ENCODE results near the gene CUBN. TPM values are rescaled to one million over a fixed set of nuclear protein-coding genes. Genes with fewer than 3 reads are reported as not detected.

Gene CUBN
- total RNA-seq, 2 experiments from 2014 or later: 3.2 to 3.7 TPM

- DNase-seq: no peak
- peaks cover 2% of the 10 kb centered on the region for H3K4me1 Mint-ChIP-seq
- no peak overlapping the region for H3K4me3 Mint-ChIP-seq
- no peak overlapping the region for H3K27ac Mint-ChIP-seq
- ATAC-seq (ENCODE audit: low read depth): no peak
- peaks cover 3% of the 10 kb centered on the region for H3K36me3 Mint-ChIP-seq
- POLR2A ChIA-PET: no interaction called here
- H3K27me3 Mint-ChIP-seq: peaks cover 2% of the 10 kb centered on the region
- peaks cover 10% of the 10 kb centered on the region for H3K9me3 Mint-ChIP-seq
Observed at GRCh38 chr10:16975188-16975587, 154.4 kb downstream of the CUBN start.

- Mint-ChIP-seq H3K4me1 (peaks cover 11% of the 10 kb centered on the region), H3K36me3 (no peaks in the 10 kb centered on the region), H3K9me3 (peaks cover 2% of the 10 kb centered on the region), H3K27ac (no peak overlapping the region), H3K4me3 (no peak overlapping the region), H3K27me3 (no peaks in the 10 kb centered on the region)
- DNase-seq: no peak
- ATAC-seq (ENCODE audit: low read depth): no peak
- POLR2A ChIA-PET: no interaction called here
Observed at GRCh38 chr10:16968416-16969041, 161.1 kb downstream of the CUBN start.

- Mint-ChIP-seq H3K27ac (peak overlapping the region; percentile 30), H3K36me3 (no peaks in the 10 kb centered on the region), H3K4me1 (peaks cover 11% of the 10 kb centered on the region), H3K4me3 (no peak overlapping the region), H3K9me3 (peaks cover 2% of the 10 kb centered on the region), H3K27me3 (no peaks in the 10 kb centered on the region)
- DNase-seq (no peak), ATAC-seq (ENCODE audit: low read depth) (no peak)
- POLR2A ChIA-PET: no interaction called here
Observed at GRCh38 chr10:16967866-16968415, 161.7 kb downstream of the CUBN start.

DNA sequence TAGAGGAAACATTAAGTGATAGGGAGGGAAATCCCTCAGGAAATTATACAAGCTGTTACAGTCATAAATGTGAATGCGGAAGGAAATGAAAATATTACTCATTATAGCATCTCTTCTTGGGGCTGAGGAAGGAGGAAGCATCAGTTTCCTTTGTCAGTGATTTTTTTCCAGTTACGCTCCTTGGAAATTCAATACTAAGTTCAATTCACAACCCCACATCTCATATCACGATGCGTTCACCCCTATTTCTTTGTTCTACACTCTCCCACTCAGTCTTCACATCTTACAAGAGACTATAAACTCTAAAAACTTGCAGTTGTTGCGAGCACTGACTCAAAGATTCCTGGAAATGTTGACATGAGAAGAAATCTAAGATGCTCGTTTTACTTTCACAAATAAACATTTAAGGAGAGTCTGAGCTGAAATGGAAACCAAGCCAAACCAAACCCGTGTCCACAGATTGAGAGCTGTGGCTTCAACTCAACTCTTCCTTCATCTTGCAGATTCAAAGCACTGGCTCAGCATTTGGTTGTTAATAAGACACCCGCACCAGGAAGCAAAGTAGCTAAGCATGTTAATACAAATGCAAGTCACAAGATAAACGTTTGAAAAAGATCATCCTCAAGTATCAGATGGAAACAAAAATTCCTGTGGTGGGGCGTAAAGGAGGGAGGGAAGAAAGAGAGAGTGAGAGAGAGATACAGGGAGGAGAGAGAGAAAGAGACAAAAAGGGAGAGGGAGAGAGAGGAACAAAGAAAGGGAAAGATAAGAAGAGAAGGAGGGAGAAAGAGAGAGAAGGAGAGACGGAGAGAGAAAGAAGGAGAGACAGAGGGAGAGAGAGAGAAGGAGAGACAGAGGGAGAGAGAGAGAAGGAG, 162.4 kb downstream of the CUBN start:
- H3K9me3 Mint-ChIP-seq: no peaks in the 10 kb centered on the region
- peak overlapping the region; percentile 30 for H3K27ac Mint-ChIP-seq
- peaks cover 11% of the 10 kb centered on the region for H3K4me1 Mint-ChIP-seq
- ATAC-seq (ENCODE audit: low read depth): no peak
- no peaks in the 10 kb centered on the region for H3K36me3 Mint-ChIP-seq
- no peaks in the 10 kb centered on the region for H3K27me3 Mint-ChIP-seq
- no peak for DNase-seq
- peak overlapping the region; percentile 25 for H3K4me3 Mint-ChIP-seq
- POLR2A ChIA-PET: no interaction called here

GRCh38 chr10:16965740-16966447, 163.7 kb downstream of the CUBN start:
- POLR2A ChIA-PET: no interaction called here
- Mint-ChIP-seq H3K36me3 (no peaks in the 10 kb centered on the region), H3K4me1 (peaks cover 11% of the 10 kb centered on the region), H3K9me3 (no peaks in the 10 kb centered on the region), H3K27ac (no peak overlapping the region), H3K4me3 (no peak overlapping the region), H3K27me3 (no peaks in the 10 kb centered on the region)
- no peak for DNase-seq
- no peak for ATAC-seq (ENCODE audit: low read depth)

GRCh38 chr10:16965344-16965616, 164.3 kb downstream of the CUBN start:
- Mint-ChIP-seq H3K27ac (no peak overlapping the region), H3K9me3 (no peaks in the 10 kb centered on the region), H3K36me3 (no peaks in the 10 kb centered on the region), H3K4me1 (peaks cover 11% of the 10 kb centered on the region), H3K27me3 (no peaks in the 10 kb centered on the region), H3K4me3 (no peak overlapping the region)
- ATAC-seq (ENCODE audit: low read depth) (no peak), DNase-seq (no peak)
- POLR2A ChIA-PET: no interaction called here

- peaks cover 11% of the 10 kb centered on the region for H3K4me1 Mint-ChIP-seq
- no peak for ATAC-seq (ENCODE audit: low read depth)
- POLR2A ChIA-PET: no interaction called here
- H3K9me3 Mint-ChIP-seq: no peaks in the 10 kb centered on the region
- DNase-seq: no peak
- no peak overlapping the region for H3K27ac Mint-ChIP-seq
- no peak overlapping the region for H3K4me3 Mint-ChIP-seq
- H3K27me3 Mint-ChIP-seq: no peaks in the 10 kb centered on the region
- no peaks in the 10 kb centered on the region for H3K36me3 Mint-ChIP-seq
Observed at GRCh38 chr10:16964576-16965343, 164.9 kb downstream of the CUBN start.

DNA sequence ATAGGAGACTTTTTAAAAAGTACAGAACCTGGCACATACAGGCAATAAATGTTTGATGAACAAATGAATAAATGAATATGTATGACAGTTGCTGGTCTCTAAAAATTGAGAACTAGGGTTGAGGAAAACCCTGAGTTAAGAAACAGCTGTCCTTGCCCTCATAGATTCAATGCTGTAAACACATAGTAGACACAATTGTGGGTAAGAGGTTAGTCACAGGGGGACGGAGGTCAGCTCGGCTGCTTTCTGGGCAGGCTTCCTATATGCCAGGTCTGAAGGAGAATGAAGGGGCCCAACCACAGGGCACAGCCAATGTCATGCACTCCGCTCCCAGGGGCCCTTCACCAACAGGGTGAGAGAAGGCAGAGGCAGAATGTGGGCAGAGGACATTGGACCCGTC, 169.1 kb downstream of the CUBN start:
- H3K27ac Mint-ChIP-seq: no peak overlapping the region
- H3K4me3 Mint-ChIP-seq: no peak overlapping the region
- no peak for ATAC-seq (ENCODE audit: low read depth)
- no peaks in the 10 kb centered on the region for H3K36me3 Mint-ChIP-seq
- DNase-seq: no peak
- no peaks in the 10 kb centered on the region for H3K27me3 Mint-ChIP-seq
- no peaks in the 10 kb centered on the region for H3K9me3 Mint-ChIP-seq
- no peaks in the 10 kb centered on the region for H3K4me1 Mint-ChIP-seq
- POLR2A ChIA-PET: no interaction called here

DNA sequence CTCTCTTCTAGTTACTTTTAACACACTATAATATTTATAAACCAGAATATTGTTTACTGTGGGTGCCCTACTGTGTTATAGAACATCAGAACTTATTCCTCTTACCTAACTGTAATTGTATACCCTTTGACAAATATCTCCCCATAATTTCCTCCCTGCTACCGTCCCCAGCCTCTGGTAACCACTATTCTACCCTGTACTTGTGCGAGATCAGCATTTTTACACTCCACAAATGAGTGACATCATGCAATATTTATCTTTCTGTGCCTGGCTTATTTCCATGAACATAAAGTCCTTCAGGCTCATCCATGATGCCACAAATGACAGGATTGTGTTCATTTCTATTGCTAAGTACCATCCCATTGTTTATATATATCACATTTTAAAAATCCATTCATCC, 172.6 kb downstream of the CUBN start:
- no peak overlapping the region for H3K27ac Mint-ChIP-seq
- peaks cover 8% of the 10 kb centered on the region for H3K4me1 Mint-ChIP-seq
- POLR2A ChIA-PET: no interaction called here
- H3K36me3 Mint-ChIP-seq: peaks cover 2% of the 10 kb centered on the region
- H3K9me3 Mint-ChIP-seq: no peaks in the 10 kb centered on the region
- no peaks in the 10 kb centered on the region for H3K27me3 Mint-ChIP-seq
- H3K4me3 Mint-ChIP-seq: no peak overlapping the region
- ATAC-seq (ENCODE audit: low read depth): no peak
- no peak for DNase-seq

- Mint-ChIP-seq H3K4me3 (no peak overlapping the region), H3K27ac (no peak overlapping the region), H3K9me3 (no peaks in the 10 kb centered on the region), H3K36me3 (peaks cover 2% of the 10 kb centered on the region), H3K4me1 (peaks cover 9% of the 10 kb centered on the region), H3K27me3 (no peaks in the 10 kb centered on the region)
- no peak for ATAC-seq (ENCODE audit: low read depth)
- no peak for DNase-seq
- POLR2A ChIA-PET: no interaction called here
Observed at GRCh38 chr10:16954280-16955030, 175.2 kb downstream of the CUBN start.

GRCh38 chr10:16953270-16953669, 176.3 kb downstream of the CUBN start:
- Mint-ChIP-seq H3K27ac (no peak overlapping the region), H3K4me3 (no peak overlapping the region), H3K4me1 (peaks cover 12% of the 10 kb centered on the region), H3K9me3 (no peaks in the 10 kb centered on the region), H3K36me3 (peaks cover 3% of the 10 kb centered on the region), H3K27me3 (no peaks in the 10 kb centered on the region)
- POLR2A ChIA-PET: no interaction called here
- DNase-seq (no peak), ATAC-seq (ENCODE audit: low read depth) (no peak)

- Mint-ChIP-seq H3K4me1 (peaks cover 14% of the 10 kb centered on the region), H3K36me3 (peaks cover 3% of the 10 kb centered on the region), H3K9me3 (no peaks in the 10 kb centered on the region), H3K27ac (peak overlapping the region; percentile 19), H3K27me3 (no peaks in the 10 kb centered on the region), H3K4me3 (no peak overlapping the region)
- POLR2A ChIA-PET: no interaction called here
- DNase-seq (no peak), ATAC-seq (ENCODE audit: low read depth) (no peak)
Observed at GRCh38 chr10:16952610-16953009, 177.0 kb downstream of the CUBN start.

DNA sequence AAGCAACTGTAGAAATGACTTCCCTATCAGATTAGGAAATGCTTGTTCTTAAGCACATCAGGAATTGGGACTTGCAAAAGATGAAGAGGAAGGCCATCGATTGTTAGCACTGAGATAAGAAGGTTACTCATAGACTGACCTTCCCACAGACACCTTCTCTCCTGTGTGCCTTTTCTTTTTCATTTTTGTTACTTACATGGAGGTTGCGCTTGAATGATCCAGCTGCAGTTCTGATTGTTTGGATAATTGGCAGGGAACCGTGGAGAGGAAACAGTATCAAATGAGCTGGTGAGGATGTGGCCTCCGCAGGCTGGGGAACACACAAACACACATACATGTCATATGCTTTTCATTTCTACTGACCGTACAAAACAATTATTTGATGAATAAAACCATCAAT, 177.5 kb downstream of the CUBN start:
- DNase-seq: no peak
- Mint-ChIP-seq H3K27ac (no peak overlapping the region), H3K9me3 (no peaks in the 10 kb centered on the region), H3K4me3 (no peak overlapping the region), H3K27me3 (no peaks in the 10 kb centered on the region), H3K36me3 (peaks cover 3% of the 10 kb centered on the region), H3K4me1 (peaks cover 14% of the 10 kb centered on the region)
- POLR2A ChIA-PET: no interaction called here
- ATAC-seq (ENCODE audit: low read depth): no peak
